ENCODE data around the gene HNRNPF.

The HNRNPF gene

DNA sequence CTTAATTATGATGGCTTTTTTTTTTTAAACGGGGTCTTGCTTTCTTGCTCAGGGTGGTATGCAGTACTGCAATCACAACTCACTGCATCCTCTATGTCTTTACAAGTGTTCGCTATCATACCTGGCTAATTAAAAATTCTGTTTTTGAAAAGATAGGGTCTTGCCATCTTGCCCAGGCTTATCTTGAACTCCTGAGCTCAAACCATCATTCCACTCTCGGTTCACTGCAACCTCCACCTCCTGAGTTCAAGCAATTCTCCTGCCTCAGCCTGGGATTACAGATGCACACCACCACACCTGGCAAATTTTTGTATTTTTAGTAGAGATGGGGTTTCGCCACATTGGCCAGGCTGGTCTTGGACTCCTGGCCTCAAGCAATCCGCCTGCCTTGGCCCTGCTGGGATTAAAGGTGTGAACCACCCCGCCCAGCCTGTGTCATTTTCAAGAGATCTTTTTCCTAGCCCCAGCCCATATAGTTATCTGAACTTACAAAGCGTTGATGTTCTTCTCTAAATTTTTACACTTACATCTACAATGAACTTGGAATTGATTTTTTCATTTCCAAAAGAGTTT lies 6.0 kb downstream of the HNRNPF start:
- in situ Hi-C loops (cut with MboI; ENCODE audit: low sequenced_read_pairs, unreplicated experiment): loop anchor here (5.0 kb wide), 1 partner anchor 49 kb away; no protein-coding TSS in a partner anchor
- TF ChIP-seq, protein P1, sequence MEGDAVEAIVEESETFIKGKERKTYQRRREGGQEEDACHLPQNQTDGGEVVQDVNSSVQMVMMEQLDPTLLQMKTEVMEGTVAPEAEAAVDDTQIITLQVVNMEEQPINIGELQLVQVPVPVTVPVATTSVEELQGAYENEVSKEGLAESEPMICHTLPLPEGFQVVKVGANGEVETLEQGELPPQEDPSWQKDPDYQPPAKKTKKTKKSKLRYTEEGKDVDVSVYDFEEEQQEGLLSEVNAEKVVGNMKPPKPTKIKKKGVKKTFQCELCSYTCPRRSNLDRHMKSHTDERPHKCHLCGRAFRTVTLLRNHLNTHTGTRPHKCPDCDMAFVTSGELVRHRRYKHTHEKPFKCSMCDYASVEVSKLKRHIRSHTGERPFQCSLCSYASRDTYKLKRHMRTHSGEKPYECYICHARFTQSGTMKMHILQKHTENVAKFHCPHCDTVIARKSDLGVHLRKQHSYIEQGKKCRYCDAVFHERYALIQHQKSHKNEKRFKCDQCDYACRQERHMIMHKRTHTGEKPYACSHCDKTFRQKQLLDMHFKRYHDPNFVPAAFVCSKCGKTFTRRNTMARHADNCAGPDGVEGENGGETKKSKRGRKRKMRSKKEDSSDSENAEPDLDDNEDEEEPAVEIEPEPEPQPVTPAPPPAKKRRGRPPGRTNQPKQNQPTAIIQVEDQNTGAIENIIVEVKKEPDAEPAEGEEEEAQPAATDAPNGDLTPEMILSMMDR (IDR thresholded peaks at IDR 0.05; ENCODE audit: borderline replicate concordance, control extremely low read depth, extremely low read depth, insufficient read depth, missing control alignments): no peak
- no peak for DNase-seq (ENCODE audit: low spot score)

DNA sequence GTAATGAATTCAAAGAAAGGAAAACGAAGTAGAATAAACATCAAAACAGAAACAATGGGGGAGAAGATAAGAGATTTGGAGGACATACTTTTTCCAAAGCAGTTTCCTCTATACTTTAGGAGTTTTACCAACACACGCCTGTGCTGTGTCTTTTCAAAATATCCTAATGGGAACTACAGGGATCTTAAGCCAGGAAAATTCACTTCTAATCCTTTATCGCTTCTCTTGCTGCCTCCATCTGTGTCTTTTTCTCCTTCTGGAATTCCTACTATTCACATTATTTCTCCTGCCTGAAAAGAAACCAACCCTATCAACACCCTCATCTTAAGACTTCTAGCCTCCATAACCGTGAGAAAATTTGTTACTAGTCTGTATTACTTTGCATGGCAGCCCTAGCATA lies 6.8 kb downstream of the HNRNPF start:
- in situ Hi-C loops (cut with MboI; ENCODE audit: low sequenced_read_pairs, unreplicated experiment): loop anchor here (5.0 kb wide), 1 partner anchor 50 kb away; no protein-coding TSS in a partner anchor
- no peak for DNase-seq (ENCODE audit: low spot score)
- TF ChIP-seq, protein P1 (IDR thresholded peaks at IDR 0.05; ENCODE audit: borderline replicate concordance, control extremely low read depth, extremely low read depth, insufficient read depth, missing control alignments): no peak

DNA sequence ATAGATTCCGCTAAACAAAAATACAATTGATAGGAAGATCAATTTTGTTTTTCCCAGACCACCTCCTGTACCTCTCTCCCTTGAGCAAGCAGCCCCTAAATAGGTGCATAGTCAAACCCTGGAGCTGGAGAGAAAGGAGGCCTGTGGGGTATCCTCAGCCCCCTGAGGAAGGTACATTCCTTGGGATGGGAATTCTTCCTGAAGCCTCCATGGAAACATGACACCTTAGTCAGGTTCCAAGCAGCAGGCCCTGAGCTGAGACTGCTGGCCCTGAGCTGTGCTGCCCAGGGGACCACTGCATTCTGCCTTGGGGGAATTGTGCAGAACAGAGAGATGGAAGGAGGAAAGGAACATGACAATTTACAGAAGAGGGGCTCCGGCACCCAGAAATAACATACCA lies 7.4 kb downstream of the HNRNPF start:
- in situ Hi-C loops (cut with MboI; ENCODE audit: low sequenced_read_pairs, unreplicated experiment): loop anchor here (5.0 kb wide), 1 partner anchor 51 kb away; no protein-coding TSS in a partner anchor
- no peak for DNase-seq (ENCODE audit: low spot score)
- TF ChIP-seq, protein P1 (IDR thresholded peaks at IDR 0.05; ENCODE audit: borderline replicate concordance, control extremely low read depth, extremely low read depth, insufficient read depth, missing control alignments): no peak

DNA sequence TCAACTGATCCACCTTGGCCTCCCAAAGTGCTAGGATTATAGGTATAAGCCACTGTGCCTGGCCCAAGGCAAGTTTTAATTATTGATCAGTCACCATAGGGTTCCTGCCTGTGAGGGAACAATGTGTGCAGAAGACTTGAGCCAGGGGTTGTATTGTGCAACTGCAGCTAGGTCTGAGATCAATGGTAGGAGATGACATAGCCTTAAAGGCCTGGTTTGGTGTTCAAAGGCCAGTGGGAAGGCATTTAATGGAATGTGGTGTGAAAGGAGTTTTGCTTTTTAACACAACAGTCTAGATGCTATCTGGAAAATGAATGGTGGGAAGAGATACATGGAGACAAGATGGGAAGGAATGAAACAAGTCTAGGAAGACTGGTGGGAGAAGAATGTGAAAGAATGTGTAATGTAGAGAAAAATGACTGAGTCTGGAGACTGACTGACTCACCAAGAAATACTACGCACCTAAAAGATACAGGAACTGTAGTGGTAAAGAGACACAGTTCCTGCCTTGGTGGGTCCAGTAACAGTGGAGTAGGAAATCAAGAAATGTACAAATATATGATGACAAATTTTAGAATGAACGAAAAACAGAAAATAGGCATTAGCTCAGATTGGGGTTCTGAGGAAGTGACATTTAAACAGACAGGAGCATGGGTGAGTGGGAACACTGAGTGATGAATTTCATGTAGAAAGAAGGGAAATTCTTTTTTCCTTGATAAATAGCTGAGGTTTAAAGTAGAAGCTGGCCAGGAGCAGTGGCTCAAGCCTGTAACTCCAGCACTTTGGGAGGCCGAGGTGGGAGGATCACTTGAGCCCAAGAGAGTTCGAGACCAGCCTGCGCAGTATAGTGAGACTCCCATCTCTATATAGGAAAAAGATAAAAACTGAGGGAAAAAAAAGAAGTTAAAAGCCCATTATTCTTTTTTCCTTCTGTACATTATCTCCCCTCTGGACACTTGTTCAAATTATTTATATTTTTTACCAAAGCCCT lies 9.4 kb downstream of the HNRNPF start:
- TF ChIP-seq, protein P1 (IDR thresholded peaks at IDR 0.05; ENCODE audit: borderline replicate concordance, control extremely low read depth, extremely low read depth, insufficient read depth, missing control alignments): no peak
- in situ Hi-C loops (cut with MboI; ENCODE audit: low sequenced_read_pairs, unreplicated experiment): loop anchor here (5.0 kb wide), 1 partner anchor 53 kb away; no protein-coding TSS in a partner anchor
- DNase-seq (ENCODE audit: low spot score): no peak

DNA sequence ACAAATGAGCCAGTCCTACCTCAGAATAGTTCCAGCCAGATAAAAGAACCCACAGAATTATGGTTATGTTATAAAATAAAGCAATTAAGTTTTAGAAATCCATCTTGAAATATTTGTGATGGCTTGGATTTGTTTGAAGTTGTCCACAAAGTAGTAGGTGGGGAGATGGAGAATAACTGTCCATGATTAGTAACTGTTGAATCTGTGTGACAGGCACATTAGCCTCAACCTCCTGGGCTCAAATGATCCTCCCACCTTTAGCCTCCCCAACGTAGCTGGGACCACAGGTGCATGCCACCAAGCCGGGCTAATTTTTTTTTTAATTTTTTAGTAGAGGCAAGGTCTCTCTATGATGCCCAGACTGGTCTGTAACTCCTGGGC lies 10.1 kb downstream of the HNRNPF start:
- in situ Hi-C loops (cut with MboI; ENCODE audit: low sequenced_read_pairs, unreplicated experiment): no loop called here
- DNase-seq (ENCODE audit: low spot score): no peak
- TF ChIP-seq, protein P1 (IDR thresholded peaks at IDR 0.05; ENCODE audit: borderline replicate concordance, control extremely low read depth, extremely low read depth, insufficient read depth, missing control alignments): no peak

DNA sequence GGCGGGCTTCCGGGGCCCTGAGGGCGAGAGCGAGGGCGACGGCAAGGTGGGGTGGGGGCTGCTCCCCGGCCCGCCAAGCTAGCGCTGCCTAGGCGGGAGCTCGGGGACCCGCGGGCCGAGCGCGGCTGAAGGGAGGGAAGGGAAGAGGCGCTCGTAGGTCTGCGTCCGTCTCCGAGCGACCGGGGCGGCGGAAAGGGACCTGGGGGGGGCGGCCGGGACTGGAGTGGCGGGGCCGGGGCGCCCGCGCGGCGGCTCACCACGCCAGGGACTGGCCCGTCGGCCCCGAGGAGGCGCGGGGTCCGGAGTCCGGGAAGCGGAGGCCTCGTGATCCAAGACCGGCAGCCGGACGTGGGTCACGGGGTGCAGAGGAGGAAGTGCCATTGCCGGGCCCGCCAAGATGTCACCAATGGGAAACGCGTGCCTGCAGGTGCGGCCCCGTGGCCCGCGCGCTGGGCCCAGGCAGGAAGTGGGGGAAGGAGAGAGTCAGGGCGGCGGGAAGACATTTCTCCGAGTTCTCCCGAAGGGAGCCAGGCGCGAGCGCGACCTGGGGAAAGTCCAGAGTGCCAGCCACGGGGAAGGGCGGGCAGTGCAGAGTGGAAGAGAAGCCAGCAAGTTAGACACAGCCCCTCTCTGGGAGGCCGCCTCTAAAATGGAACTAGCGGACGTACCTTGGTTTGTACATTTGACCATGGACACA lies 11.9 kb downstream of the HNRNPF start:
- in situ Hi-C loops (cut with MboI; ENCODE audit: low sequenced_read_pairs, unreplicated experiment): no loop called here
- TF ChIP-seq, protein P1 (IDR thresholded peaks at IDR 0.05; ENCODE audit: borderline replicate concordance, control extremely low read depth, extremely low read depth, insufficient read depth, missing control alignments): no peak
- peak; percentile 93 for DNase-seq (ENCODE audit: low spot score)

All from GM13976 (cell line).